ENCODE measurements around the gene RAB11FIP2.

DNA sequence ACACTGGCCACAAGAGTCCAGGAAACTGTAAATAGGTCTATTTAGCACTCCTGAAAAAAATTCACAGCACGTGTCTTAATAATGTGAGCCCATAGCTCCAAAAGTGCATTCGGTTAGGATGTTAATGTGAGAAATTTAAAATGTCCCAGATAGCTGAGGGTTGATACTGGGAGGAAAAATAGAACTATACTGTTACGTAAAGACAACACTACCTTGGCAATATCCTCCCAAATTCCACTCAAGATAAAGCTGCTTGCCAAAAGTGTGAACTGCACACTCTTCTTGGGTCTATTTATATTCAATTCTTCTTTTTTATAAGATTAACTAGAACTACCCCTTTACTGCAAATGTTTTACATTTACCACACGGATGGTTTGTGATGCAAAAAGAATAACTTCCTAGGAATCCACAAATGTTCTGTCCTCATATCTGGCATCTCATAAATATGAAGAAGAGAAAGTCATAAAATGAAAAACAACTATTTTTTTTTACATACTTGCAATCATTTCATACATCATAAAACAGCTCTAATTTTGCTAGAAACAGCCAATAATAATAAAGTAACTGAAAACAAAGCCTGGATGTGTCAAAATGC is 10.4 kb downstream of the RAB11FIP2 start:
- TF ChIP-seq CTCF (IDR thresholded peaks at IDR 0.05) = no peak
- no peak for TF ChIP-seq POLR2AphosphoS5 (IDR thresholded peaks at IDR 0.05; ENCODE audit: low read depth, low read length)
- no peak for TF ChIP-seq TCF12 (IDR thresholded peaks at IDR 0.05)
- no peak for TF ChIP-seq RAD21 (IDR thresholded peaks at IDR 0.05; ENCODE audit: low read length)
- no peak for TF ChIP-seq RCOR1 (IDR thresholded peaks at IDR 0.05; ENCODE audit: low read length)
- TF ChIP-seq, protein P1, sequence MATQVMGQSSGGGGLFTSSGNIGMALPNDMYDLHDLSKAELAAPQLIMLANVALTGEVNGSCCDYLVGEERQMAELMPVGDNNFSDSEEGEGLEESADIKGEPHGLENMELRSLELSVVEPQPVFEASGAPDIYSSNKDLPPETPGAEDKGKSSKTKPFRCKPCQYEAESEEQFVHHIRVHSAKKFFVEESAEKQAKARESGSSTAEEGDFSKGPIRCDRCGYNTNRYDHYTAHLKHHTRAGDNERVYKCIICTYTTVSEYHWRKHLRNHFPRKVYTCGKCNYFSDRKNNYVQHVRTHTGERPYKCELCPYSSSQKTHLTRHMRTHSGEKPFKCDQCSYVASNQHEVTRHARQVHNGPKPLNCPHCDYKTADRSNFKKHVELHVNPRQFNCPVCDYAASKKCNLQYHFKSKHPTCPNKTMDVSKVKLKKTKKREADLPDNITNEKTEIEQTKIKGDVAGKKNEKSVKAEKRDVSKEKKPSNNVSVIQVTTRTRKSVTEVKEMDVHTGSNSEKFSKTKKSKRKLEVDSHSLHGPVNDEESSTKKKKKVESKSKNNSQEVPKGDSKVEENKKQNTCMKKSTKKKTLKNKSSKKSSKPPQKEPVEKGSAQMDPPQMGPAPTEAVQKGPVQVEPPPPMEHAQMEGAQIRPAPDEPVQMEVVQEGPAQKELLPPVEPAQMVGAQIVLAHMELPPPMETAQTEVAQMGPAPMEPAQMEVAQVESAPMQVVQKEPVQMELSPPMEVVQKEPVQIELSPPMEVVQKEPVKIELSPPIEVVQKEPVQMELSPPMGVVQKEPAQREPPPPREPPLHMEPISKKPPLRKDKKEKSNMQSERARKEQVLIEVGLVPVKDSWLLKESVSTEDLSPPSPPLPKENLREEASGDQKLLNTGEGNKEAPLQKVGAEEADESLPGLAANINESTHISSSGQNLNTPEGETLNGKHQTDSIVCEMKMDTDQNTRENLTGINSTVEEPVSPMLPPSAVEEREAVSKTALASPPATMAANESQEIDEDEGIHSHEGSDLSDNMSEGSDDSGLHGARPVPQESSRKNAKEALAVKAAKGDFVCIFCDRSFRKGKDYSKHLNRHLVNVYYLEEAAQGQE (IDR thresholded peaks at IDR 0.05; ENCODE audit: low read depth, low read length) = no peak
- TF ChIP-seq EP300 (IDR thresholded peaks at IDR 0.05; ENCODE audit: borderline replicate concordance in 1 of 2, low read depth in 1 of 2, low read length in 1 of 2) = no peak
- TF ChIP-seq EZH2phosphoT487 (IDR thresholded peaks at IDR 0.05; ENCODE audit: borderline replicate concordance, low read depth) = no peak
- no peak for TF ChIP-seq MXI1 (IDR thresholded peaks at IDR 0.05; ENCODE audit: low read depth, low read length)
